Progenitor cell of endocrine pancreas (in vitro differentiated cells): ENCODE measurements around the gene NAT14. TPM values are rescaled to one million over a fixed set of nuclear protein-coding genes. Genes with fewer than 3 reads are reported as not detected.

Experiments used
- DNase-seq: peaks from one replicate; pipeline ENCODE4 v3.0.0; 2021; ENCODE audit warnings: low spot score; ENCODE audit not compliant: unreplicated experiment
- H3K27ac Mint-ChIP-seq: 2 replicates; pipeline ENCODE4 v1.8.0; 2021; ENCODE audit warnings: mild to moderate bottlenecking, moderate library complexity, mixed read lengths
- H3K27me3 Mint-ChIP-seq: 2 replicates; pipeline ENCODE4 v1.8.0; 2021; ENCODE audit warnings: mixed read lengths
- H3K36me3 Mint-ChIP-seq: 2 replicates; pipeline ENCODE4 v1.8.0; 2022; ENCODE audit warnings: mixed read lengths; ENCODE audit not compliant: insufficient read depth
- H3K4me1 Mint-ChIP-seq: 2 replicates; pipeline ENCODE4 v1.8.0; 2021; ENCODE audit warnings: low read depth, mixed read lengths
- H3K4me3 Mint-ChIP-seq: 2 replicates; pipeline ENCODE4 v1.8.0; 2021; ENCODE audit warnings: low read depth, mild to moderate bottlenecking, moderate library complexity, mixed read lengths
- H3K9me3 Mint-ChIP-seq: 2 replicates; pipeline ENCODE4 v1.8.0; 2021; ENCODE audit warnings: low read depth, mixed read lengths
- CTCF ChIP-seq: fragments of 200-600 bp; sonication (generic); IDR thresholded peaks from one replicate; pipeline ENCODE4 v1.5.0; 2021; ENCODE audit warnings: antibody characterized with exemption, mild to moderate bottlenecking; ENCODE audit not compliant: unreplicated experiment
- total RNA-seq: library from RNA; stranded (reverse); gene quantifications from 2 replicates; pipeline ENCODE4 v1.2.1, GENCODE V29; 2021

The NAT14 gene
- total RNA-seq, 1 donor from 2014 or later: 69.7 TPM

- no peaks in the 10 kb centered on the region for H3K4me1 Mint-ChIP-seq
- no peaks in the 10 kb centered on the region for H3K36me3 Mint-ChIP-seq
- no peak overlapping the region for H3K27ac Mint-ChIP-seq
- DNase-seq: no peak
- peaks cover 3% of the 10 kb centered on the region for H3K9me3 Mint-ChIP-seq
- peaks cover 34% of the 10 kb centered on the region for H3K27me3 Mint-ChIP-seq
- no peak overlapping the region for H3K4me3 Mint-ChIP-seq
- TF ChIP-seq CTCF: no peak
These were observed 23.1 kb downstream of the NAT14 start for GRCh38 chr19:55508120-55508519.

GRCh38 chr19:55516878-55517620, 32.1 kb downstream of the NAT14 start:
- Mint-ChIP-seq H3K27me3 (peaks cover 6% of the 10 kb centered on the region), H3K27ac (peak overlapping the region; percentile 26), H3K36me3 (no peaks in the 10 kb centered on the region), H3K4me3 (peak overlapping the region; percentile 64), H3K4me1 (peaks cover 1% of the 10 kb centered on the region), H3K9me3 (no peaks in the 10 kb centered on the region)
- DNase-seq: peak; percentile 91
- TF ChIP-seq CTCF: peak; percentile 81

GRCh38 chr19:55519451-55520311, 34.7 kb downstream of the NAT14 start:
- Mint-ChIP-seq H3K27ac (no peak overlapping the region), H3K4me1 (peaks cover 1% of the 10 kb centered on the region), H3K36me3 (no peaks in the 10 kb centered on the region), H3K27me3 (peaks cover 5% of the 10 kb centered on the region), H3K9me3 (no peaks in the 10 kb centered on the region), H3K4me3 (no peak overlapping the region)
- TF ChIP-seq CTCF: no peak
- no peak for DNase-seq

- peaks cover 4% of the 10 kb centered on the region for H3K4me1 Mint-ChIP-seq
- H3K27ac Mint-ChIP-seq: no peak overlapping the region
- no peak overlapping the region for H3K4me3 Mint-ChIP-seq
- H3K36me3 Mint-ChIP-seq: no peaks in the 10 kb centered on the region
- no peak for DNase-seq
- no peak for TF ChIP-seq CTCF
- H3K27me3 Mint-ChIP-seq: peaks cover 12% of the 10 kb centered on the region
- H3K9me3 Mint-ChIP-seq: no peaks in the 10 kb centered on the region
These were observed 35.8 kb downstream of the NAT14 start for GRCh38 chr19:55520691-55521292.
